H9 (cell line): ENCODE results near the gene PDZD2. TPM values are rescaled to one million over a fixed set of nuclear protein-coding genes. Genes with fewer than 3 reads are reported as not detected.
"Not testable (repeated sequence)": the region's sequence is repeated elsewhere in the genome, so short reads cannot be mapped to it uniquely, and the experiment has no call there.

ENCODE experiments used
- DNase-seq: peaks from one replicate; pipeline ENCODE4 v3.0.0-alpha.2; 2017
- H2AFZ ChIP-seq: one replicate; pipeline ENCODE4 v1.6.1; 2013; ENCODE audit warnings: mild to moderate bottlenecking, low read length, control low read depth, moderate library complexity
- H2AK5ac ChIP-seq: 2 replicates; pipeline ENCODE4 v1.6.1; 2013; ENCODE audit warnings: low read length, control low read depth, mixed read lengths; ENCODE audit not compliant: insufficient read length
- H2BK120ac ChIP-seq: one replicate; pipeline ENCODE4 v1.6.1; 2013; ENCODE audit warnings: low read depth, mild to moderate bottlenecking, low read length, control low read depth, inconsistent platforms; ENCODE audit not compliant: poor library complexity, severe bottlenecking
- H2BK12ac ChIP-seq: 2 replicates; pipeline ENCODE4 v1.6.1; 2013; ENCODE audit warnings: low read length, control low read depth, mixed read lengths, low read depth; ENCODE audit not compliant: insufficient read length
- H2BK15ac ChIP-seq: 2 replicates; pipeline ENCODE4 v1.6.1; 2013; ENCODE audit warnings: low read depth, low read length, control low read depth
- H2BK20ac ChIP-seq: one replicate; pipeline ENCODE4 v1.6.1; 2013; ENCODE audit warnings: low read depth, mild to moderate bottlenecking, low read length, control low read depth, inconsistent platforms; ENCODE audit not compliant: poor library complexity, severe bottlenecking
- H2BK5ac ChIP-seq: 2 replicates; pipeline ENCODE4 v1.6.1; 2013; ENCODE audit warnings: low read length, control low read depth, mixed read lengths; ENCODE audit not compliant: insufficient read length
- H3K14ac ChIP-seq: 2 replicates; pipeline ENCODE4 v1.6.1; 2013; ENCODE audit warnings: low read length, control low read depth; ENCODE audit not compliant: insufficient read depth
- H3K18ac ChIP-seq: 2 replicates; pipeline ENCODE4 v1.6.1; 2013; ENCODE audit warnings: low read depth, mild to moderate bottlenecking, mixed read lengths, low read length, control low read depth; ENCODE audit not compliant: insufficient read length
- H3K23ac ChIP-seq: 2 replicates; pipeline ENCODE4 v1.6.1; 2013; ENCODE audit warnings: low read length, control low read depth, mixed read lengths, low read depth; ENCODE audit not compliant: insufficient read length
- H3K23me2 ChIP-seq: 2 replicates; pipeline ENCODE4 v1.6.1; 2013; ENCODE audit warnings: low read depth, mild to moderate bottlenecking, mixed read lengths, low read length, control low read depth; ENCODE audit not compliant: insufficient read length, poor library complexity, severe bottlenecking
- H3K27ac ChIP-seq: 2 replicates; pipeline ENCODE4 v1.5.1; 2013; ENCODE audit warnings: low read length, control low read depth, mixed read lengths, low read depth; ENCODE audit not compliant: insufficient read length
- H3K27me3 ChIP-seq: 2 replicates; pipeline ENCODE4 v1.6.1; 2013; ENCODE audit warnings: low read length, control low read depth, inconsistent platforms; ENCODE audit not compliant: insufficient read depth
- H3K4ac ChIP-seq: 2 replicates; pipeline ENCODE4 v1.6.1; 2013; ENCODE audit warnings: low read depth, mild to moderate bottlenecking, control low read depth, inconsistent platforms, low read length, moderate library complexity
- H3K4me1 ChIP-seq: 2 replicates; pipeline ENCODE4 v1.6.1; 2013; ENCODE audit warnings: low read length, control low read depth, inconsistent platforms; ENCODE audit not compliant: insufficient read depth
- H3K4me2 ChIP-seq: 2 replicates; pipeline ENCODE4 v1.6.1; 2013; ENCODE audit warnings: low read length, control low read depth, mixed read lengths; ENCODE audit not compliant: insufficient read length, insufficient read depth
- H3K56ac ChIP-seq: 2 replicates; pipeline ENCODE4 v1.6.1; 2013; ENCODE audit warnings: low read depth, mild to moderate bottlenecking, mixed read lengths, low read length, control low read depth; ENCODE audit not compliant: insufficient read length
- H3K79me1 ChIP-seq: 2 replicates; pipeline ENCODE4 v1.6.1; 2013; ENCODE audit warnings: low read depth, mild to moderate bottlenecking, moderate library complexity, low read length, control low read depth, inconsistent platforms; ENCODE audit not compliant: insufficient read depth, poor library complexity, severe bottlenecking
- H3K79me2 ChIP-seq: 2 replicates; pipeline ENCODE4 v1.6.1; 2013; ENCODE audit warnings: low read length, control low read depth, inconsistent platforms; ENCODE audit not compliant: insufficient read depth
- H3K9ac ChIP-seq: 2 replicates; pipeline ENCODE4 v1.6.1; 2013; ENCODE audit warnings: low read length, control low read depth, mixed read lengths; ENCODE audit not compliant: insufficient read length; ENCODE audit errors: extremely low read depth
- H3K9me3 ChIP-seq: one replicate; pipeline ENCODE4 v1.6.1; 2013; ENCODE audit warnings: low read depth, low read length, inconsistent platforms; ENCODE audit not compliant: control insufficient read depth
- H3T11ph ChIP-seq: one replicate; pipeline ENCODE4 v1.6.1; 2013; ENCODE audit warnings: mild to moderate bottlenecking, low read length, control low read depth, inconsistent platforms
- H4K20me1 ChIP-seq: one replicate; pipeline ENCODE4 v1.6.1; 2013; ENCODE audit not compliant: control insufficient read depth, insufficient read length, insufficient read depth
- H4K5ac ChIP-seq: 2 replicates; pipeline ENCODE4 v1.6.1; 2013; ENCODE audit warnings: low read depth, mild to moderate bottlenecking, mixed read lengths, low read length, control low read depth; ENCODE audit not compliant: insufficient read length
- H4K8ac ChIP-seq: replicated peaks from 2 replicates; pipeline ENCODE4 v1.6.1; 2013; ENCODE audit warnings: low read length, control low read depth, mixed read lengths, low read depth; ENCODE audit not compliant: insufficient read length
- H4K91ac ChIP-seq: 2 replicates; pipeline ENCODE4 v1.6.1; 2013; ENCODE audit warnings: low read depth, mild to moderate bottlenecking, moderate library complexity, mixed read lengths, low read length, control low read depth; ENCODE audit not compliant: insufficient read length
- H3K27ac Mint-ChIP-seq, 3 experiments: 2 replicates in 2 of 3; 3 replicates in 1 of 3; pipeline ENCODE4 v1.8.0; 2020 to 2021; ENCODE audit warnings: mixed read lengths in 3 of 3, mild to moderate bottlenecking in 1 of 3, moderate library complexity in 1 of 3
- H3K27me3 Mint-ChIP-seq: 2 replicates; pipeline ENCODE4 v1.8.0; 2021; ENCODE audit warnings: low read depth, mild to moderate bottlenecking, moderate library complexity, mixed read lengths
- H3K36me3 Mint-ChIP-seq, 3 experiments: 2 replicates in 2 of 3; 3 replicates in 1 of 3; pipeline ENCODE4 v1.8.0; 2020 to 2021; ENCODE audit warnings: low read depth in 3 of 3, mixed read lengths in 3 of 3; ENCODE audit not compliant: insufficient read depth in 1 of 3
- H3K4me1 Mint-ChIP-seq, 2 experiments: 2 replicates each; pipeline ENCODE4 v1.8.0; 2020; ENCODE audit warnings: mixed read lengths in 2 of 2
- H3K4me3 Mint-ChIP-seq, 2 experiments: 2 replicates in 1 of 2; 3 replicates in 1 of 2; pipeline ENCODE4 v1.8.0; 2020 to 2021; ENCODE audit warnings: mild to moderate bottlenecking in 2 of 2, mixed read lengths in 2 of 2, moderate library complexity in 1 of 2
- H3K9me3 Mint-ChIP-seq, 2 experiments: 2 replicates in 1 of 2; 3 replicates in 1 of 2; pipeline ENCODE4 v1.8.0; 2020; ENCODE audit warnings: mild to moderate bottlenecking in 2 of 2, mixed read lengths in 2 of 2, moderate library complexity in 1 of 2
- CTCF ChIP-seq: fragments of 200-600 bp; sonication (generic); conservative IDR thresholded peaks from 3 replicates; pipeline ENCODE4 v1.8.0; 2021; ENCODE audit warnings: antibody characterized with exemption, mild to moderate bottlenecking
- WGBS: extraction: QIAGEN DNeasy Blood & Tissue Kit; methylation state at CpG from one replicate; pipeline ENCODE4 v1.1.7; 2013; ENCODE audit warnings: missing lambda C conversion rate, low lambda C conversion rate, mixed read lengths; ENCODE audit not compliant: insufficient read length; ENCODE audit errors: extremely low coverage; 5-methylcytosine and 5-hydroxymethylcytosine counted together
- total RNA-seq: library from RNA; stranded (reverse); gene quantifications from 2 replicates; pipeline ENCODE4 v1.2.1, GENCODE V29; 2021

Gene PDZD2
- total RNA-seq, 1 experiment from 2014 or later: 9.9 TPM

GRCh38 chr5:31731710-31732301 is 92.9 kb downstream of the PDZD2 start:
- Mint-ChIP-seq H3K4me1 (peaks cover 33 to 40% of the 10 kb centered on the region in 2 experiments), H3K9me3 (no peaks in the 10 kb centered on the region; a peak in 1 of 5 replicates), H3K27me3 (peaks cover 3% of the 10 kb centered on the region; the same call in 1 of the 2 replicates), H3K4me3 (no peak overlapping the region), H3K36me3 (no peaks in the 10 kb centered on the region; a peak in 1 of 7 replicates), H3K27ac (peak overlapping the region in 2 of 3 experiments; percentile 21 to 37; a peak in 4 of 7 replicates)
- H4K5ac ChIP-seq: no peak overlapping the region
- no peak for TF ChIP-seq CTCF
- H3K79me1 ChIP-seq: no peaks in the 10 kb centered on the region
- H3K18ac ChIP-seq: no peak overlapping the region
- no peak overlapping the region for H2BK12ac ChIP-seq
- no CpG with 5 or more reads among the region's 3 CpGs for WGBS
- H3K56ac ChIP-seq: no peak overlapping the region
- peaks cover 14% of the 10 kb centered on the region; the same call in 1 of the 2 replicates for H3K4me1 ChIP-seq
- peak overlapping the region; percentile 85 for H3K27ac ChIP-seq
- no peak overlapping the region for H3K4ac ChIP-seq
- no peak overlapping the region for H2AK5ac ChIP-seq
- no peaks in the 10 kb centered on the region for H3K23me2 ChIP-seq
- H3K23ac ChIP-seq: no peak overlapping the region
- no peak overlapping the region for H3K9ac ChIP-seq
- no peaks in the 10 kb centered on the region for H3K79me2 ChIP-seq
- H2BK5ac ChIP-seq: no peak overlapping the region
- no peak overlapping the region for H2BK20ac ChIP-seq
- H3K14ac ChIP-seq: no peak overlapping the region
- H4K20me1 ChIP-seq: no peaks in the 10 kb centered on the region
- no peaks in the 10 kb centered on the region for H3K27me3 ChIP-seq
- no peak overlapping the region for H2BK15ac ChIP-seq
- no peak overlapping the region for H3T11ph ChIP-seq
- no peak overlapping the region for H2BK120ac ChIP-seq
- no peak overlapping the region for H3K4me2 ChIP-seq
- no peak overlapping the region for H4K8ac ChIP-seq
- no peak overlapping the region for H4K91ac ChIP-seq
- H2AFZ ChIP-seq: no peak overlapping the region
- no peaks in the 10 kb centered on the region for H3K9me3 ChIP-seq
- DNase-seq: no peak

- not testable (repeated sequence) for H2BK12ac ChIP-seq, H4K5ac ChIP-seq, H2BK20ac ChIP-seq, H2AK5ac ChIP-seq, H3K9ac ChIP-seq, H3K23me2 ChIP-seq, H3K4ac ChIP-seq, DNase-seq, H3K18ac ChIP-seq, H3K9me3 ChIP-seq, H3K27ac ChIP-seq, H3K27me3 ChIP-seq, H3K56ac ChIP-seq, H2BK15ac ChIP-seq, H3K4me2 ChIP-seq, H2AFZ ChIP-seq, H3K9me3 Mint-ChIP-seq, H4K91ac ChIP-seq, H3K27me3 Mint-ChIP-seq, H3K23ac ChIP-seq, H4K8ac ChIP-seq, H3K14ac ChIP-seq, H3T11ph ChIP-seq, H3K79me2 ChIP-seq, H4K20me1 ChIP-seq, H2BK120ac ChIP-seq, H3K4me3 Mint-ChIP-seq, H3K79me1 ChIP-seq, H2BK5ac ChIP-seq, H3K27ac Mint-ChIP-seq, H3K36me3 Mint-ChIP-seq
- peaks cover 33 to 40% of the 10 kb centered on the region in 2 experiments for H3K4me1 Mint-ChIP-seq
- peaks cover 14% of the 10 kb centered on the region; the same call in 1 of the 2 replicates for H3K4me1 ChIP-seq
- no CpG with 5 or more reads among the region's 12 CpGs for WGBS
Measured at GRCh38 chr5:31732821-31733220, 93.9 kb downstream of the PDZD2 start.
